UCSD-AML1 (cell line): ENCODE measurements around the gene APOA5.
"Not testable (repeated sequence)": the region's sequence is repeated elsewhere in the genome, so short reads cannot be mapped to it uniquely, and the experiment has no call there.

Experiments used
- DNase-seq: peaks from one replicate; lab custom pipeline; 2025; ENCODE audit not compliant: unreplicated experiment; lab: John Stamatoyannopoulos, UW

The APOA5 gene

DNA sequence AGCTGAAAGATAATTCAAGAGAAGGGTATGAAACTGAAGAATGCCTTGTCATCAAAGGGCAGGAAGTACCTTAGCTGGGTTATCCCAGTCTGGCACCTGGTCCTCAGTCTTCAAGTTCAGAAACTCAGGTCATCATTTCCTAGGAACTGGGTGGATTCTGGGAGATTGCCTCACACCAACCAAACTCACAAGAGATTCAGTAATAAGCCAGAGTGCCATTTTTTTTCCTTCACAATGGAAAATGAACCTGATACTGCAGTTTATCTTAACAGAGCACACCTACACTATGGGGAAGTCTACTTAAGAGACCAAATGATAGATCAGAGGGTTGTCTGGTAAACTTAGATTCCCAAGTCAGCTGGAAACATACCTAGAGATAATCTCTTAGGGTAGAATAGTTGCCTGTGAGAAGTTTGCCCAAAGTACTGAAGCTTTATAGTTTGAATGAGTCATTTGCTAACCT lies 15.1 kb downstream of the APOA5 start:
- no peak for DNase-seq

DNA sequence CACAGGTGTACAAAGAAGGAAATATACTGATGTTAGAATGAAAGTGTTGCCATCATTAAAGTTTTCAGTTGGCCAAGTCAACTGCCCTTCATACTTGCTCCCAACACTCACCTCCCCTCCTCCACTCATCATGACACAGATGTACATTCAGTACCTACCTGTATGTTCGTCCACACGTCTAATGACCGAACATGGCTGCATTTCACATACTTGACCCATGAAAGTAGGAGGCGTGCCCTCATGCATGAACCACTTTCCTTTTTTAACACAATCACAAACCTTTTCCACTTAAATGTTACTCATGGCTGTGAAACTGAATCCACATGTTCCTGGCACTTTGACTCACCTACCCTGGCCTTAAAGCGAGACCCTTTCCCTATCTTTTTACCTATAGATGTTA lies 15.7 kb downstream of the APOA5 start:
- no peak for DNase-seq

DNA sequence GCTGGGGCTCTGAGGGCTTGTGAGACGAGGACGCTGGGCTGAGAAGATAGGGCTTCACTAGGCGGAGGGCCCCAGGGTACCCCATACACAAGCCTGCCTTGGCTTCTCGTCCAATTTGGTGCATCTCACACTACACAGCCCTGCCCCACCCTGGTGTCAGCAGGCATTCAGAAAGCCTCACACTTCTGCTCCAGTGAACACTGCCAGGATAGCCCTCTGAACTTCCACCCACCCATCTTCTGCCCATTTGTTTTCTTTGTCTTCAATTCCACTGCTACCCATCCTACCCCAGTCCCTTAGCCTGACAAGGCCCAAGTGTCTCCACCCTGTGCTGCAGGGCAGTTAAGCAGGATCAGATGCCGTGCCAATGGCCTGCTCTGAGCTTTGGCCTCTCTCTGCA lies 17.0 kb downstream of the APOA5 start:
- DNase-seq: no peak

DNA sequence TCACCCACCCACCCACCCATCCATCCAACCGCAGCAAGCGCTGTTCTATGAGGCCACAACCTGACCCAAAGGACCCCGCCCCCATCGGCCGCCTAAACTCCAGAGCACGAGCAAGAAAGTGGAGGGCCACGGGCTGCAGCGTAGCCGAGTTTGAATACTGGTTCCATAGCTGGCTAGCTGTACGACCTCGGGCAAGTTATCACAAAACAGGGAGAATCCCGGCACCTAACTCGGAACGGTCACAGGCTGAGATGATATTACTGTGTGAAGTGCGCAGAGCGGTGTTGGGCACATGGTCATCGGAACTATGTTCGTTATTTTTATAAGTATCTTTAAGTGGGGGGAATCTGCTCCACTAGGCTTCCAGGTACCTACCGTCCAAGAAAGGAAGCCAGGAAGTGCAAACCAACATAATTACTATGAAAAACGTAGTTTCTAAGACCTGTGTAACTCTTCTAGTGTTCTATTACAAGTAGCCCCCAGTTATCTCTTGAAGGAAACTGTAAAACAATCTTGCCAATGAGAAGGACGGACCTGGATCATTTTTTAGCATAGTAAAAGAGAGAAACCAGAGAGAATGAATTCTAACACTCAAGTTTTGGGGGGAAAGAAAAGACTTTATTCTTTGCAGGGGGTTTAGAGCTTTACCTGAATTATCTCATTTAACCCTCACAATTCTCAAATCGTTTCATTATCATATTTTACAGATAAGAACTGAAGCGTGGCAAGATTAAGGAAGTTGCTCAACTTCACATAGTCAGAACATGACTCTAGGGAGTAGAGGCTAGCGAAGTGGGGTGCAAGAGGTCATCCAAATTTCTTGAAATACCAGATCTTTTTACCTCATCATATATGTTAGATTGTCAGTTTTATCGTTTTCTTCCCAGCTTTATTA lies 18.2 kb downstream of the APOA5 start:
- peak; percentile 82 for DNase-seq

GRCh38 chr11:116772443-116773202 lies 19.1 kb downstream of the APOA5 start, which contains the start of gene BUD13:
Gene BUD13 (minus strand): TSS chr11:116772987. CDS start chr11:116772964, 23 bp downstream.
- DNase-seq: peak; percentile 90

DNA sequence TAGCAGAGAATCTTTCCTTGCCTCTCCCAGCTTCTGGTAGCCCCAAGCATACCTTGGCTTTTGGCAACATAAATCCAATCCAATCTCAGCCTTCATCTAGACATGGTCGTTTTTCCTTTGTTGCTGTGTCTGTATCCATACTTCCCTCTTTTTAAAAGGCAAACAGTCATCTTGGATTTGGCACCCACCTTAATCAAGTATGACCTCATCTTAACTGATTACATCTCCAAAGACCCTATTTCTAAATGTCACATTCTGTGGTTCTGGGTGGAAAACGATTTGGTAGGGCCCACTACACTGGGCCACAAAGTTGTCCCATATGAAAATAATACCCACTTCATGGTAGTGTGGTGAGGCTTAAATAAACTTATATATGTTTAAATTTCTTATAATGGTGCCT lies 19.7 kb downstream of the APOA5 start:
- DNase-seq: no peak

GRCh38 chr11:116762132-116762531 lies 29.5 kb downstream of the APOA5 start:
- DNase-seq: no peak

DNA sequence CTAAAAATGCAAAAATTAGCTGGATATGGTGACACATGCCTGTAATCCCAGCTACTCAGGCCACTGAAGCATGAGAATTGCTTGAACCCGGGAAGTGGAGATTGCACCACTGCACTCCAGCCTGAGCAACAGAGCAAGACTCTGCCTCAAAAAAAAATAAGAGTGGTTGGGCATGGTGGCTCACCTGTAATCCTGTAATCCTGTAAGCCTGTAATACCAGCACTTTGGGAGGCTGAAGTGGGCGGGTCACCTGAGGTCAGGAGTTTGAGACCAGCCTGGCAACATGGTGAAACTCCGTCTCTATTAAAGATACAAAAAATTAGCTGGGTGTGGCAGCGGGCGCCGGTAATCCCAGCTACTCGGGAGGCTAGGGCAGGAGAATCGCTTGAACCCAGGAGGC lies 35.6 kb downstream of the APOA5 start:
- not testable (repeated sequence) for DNase-seq

GRCh38 chr11:116750070-116750718 lies 41.5 kb downstream of the APOA5 start:
- DNase-seq: no peak

GRCh38 chr11:116742104-116742503 lies 49.6 kb downstream of the APOA5 start:
- DNase-seq: no peak

DNA sequence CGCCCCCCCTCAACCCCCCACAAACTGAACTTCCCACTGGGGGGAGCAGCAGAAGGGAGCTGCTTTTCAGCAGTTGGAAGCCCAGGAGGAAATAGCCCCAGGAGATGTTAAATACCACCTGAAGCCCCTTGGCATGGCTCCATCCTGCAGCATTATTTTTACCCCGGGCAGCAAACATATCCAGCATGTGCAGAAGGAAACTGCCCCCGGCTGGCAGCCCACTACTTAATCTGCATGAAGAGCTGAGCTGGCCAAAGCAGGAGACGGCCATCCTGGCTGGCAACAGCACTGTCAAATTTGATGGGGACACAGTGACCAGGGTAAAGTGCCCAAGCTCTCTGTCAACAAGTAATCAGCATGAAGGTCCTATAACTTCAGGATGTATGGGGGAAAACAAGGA lies 50.9 kb downstream of the APOA5 start:
- no peak for DNase-seq
